HG03354 (cell line): ENCODE results near the gene CORO2A.
"Not testable (repeated sequence)": the region's sequence is repeated elsewhere in the genome, so short reads cannot be mapped to it uniquely, and the experiment has no call there.

Experiments
- ATAC-seq: cut with Tn5 transposase; IDR thresholded peaks from one replicate; pipeline ENCODE4 v1.9.1; 2021; ENCODE audit warnings: mild to moderate bottlenecking; ENCODE audit not compliant: unreplicated experiment, poor library complexity, severe bottlenecking

The CORO2A gene

GRCh38 chr9:98129451-98129881 lies 63.0 kb downstream of the CORO2A start:
- peak; percentile 83 for ATAC-seq

DNA sequence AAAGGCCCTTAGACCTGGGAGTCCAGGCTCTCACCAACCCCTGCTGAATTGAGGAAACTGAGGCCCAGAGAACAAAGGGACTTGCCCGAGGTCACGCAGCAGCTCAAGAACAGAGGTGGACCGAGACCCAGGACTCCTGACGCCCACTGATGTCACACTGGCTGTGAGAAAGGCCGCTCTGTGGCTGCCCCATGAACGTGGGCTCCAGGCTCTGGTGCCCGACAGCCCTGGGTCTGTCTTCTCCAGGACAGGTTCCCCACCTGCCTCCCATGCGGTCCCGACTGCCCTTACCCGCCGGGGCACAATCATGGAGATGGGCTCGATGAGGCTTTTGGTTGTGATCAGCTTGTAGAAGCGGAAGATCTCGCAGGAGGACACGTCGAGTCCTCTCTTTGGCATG lies 64.1 kb downstream of the CORO2A start:
- ATAC-seq: no peak

DNA sequence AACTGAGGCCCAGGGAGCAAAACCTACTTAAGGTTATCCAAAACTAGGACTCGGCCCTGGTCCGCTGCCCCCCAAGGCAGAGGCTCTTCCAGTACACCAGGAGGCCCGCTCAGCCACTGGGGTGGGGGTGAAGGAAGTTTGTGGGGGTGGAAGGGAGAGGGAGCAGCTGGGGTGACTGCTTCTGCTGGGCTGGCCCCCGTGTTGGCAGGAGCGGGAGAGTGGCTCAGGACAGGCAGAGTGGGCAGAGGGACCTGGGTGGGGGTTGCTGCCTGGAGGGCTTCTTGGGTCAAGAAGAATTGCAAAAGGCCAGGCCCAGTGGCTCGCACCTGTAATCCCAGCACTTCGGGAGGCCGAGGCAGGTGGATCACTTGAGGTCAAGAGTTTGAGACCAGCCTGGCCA lies 65.2 kb downstream of the CORO2A start:
- ATAC-seq: no peak

DNA sequence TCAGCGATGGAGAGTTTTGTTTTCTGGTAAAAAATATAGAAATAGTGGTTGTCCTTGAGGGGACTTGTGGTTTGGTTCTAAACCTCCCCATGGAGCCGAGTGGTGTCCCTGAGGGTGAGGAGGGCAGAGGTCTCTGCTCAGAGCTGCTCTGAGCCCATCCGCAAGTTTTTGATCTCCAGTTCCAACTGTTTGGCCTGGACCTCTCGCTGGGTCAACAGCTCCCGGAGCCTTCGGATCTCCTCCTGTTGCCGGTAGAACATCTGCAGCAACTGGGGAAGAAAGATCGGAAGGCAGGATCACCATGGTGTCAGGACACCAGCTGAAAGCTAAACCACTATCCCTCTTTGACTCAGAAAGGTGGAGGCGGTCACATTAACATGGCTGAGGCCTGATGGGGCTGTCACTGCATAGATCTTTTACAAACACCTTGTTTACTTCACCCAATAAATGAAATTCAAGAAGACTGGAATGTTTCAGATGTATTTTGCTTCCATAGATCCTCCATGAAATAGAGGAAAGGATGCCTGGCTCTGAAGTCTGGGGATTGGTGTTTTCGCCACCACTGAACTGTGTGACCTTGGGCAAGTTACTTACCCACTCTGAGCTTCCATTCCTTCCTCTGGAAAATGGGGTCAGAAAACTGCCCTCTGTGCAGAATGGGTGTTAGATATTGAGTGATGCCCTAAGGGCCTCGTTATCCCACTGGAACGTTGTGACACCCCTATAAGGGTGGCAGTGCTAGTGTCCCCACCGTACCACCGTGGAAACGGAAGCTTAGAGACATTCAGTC lies 67.6 kb downstream of the CORO2A start:
- no peak for ATAC-seq

- ATAC-seq: not testable (repeated sequence)
These were observed 68.3 kb downstream of the CORO2A start for GRCh38 chr9:98124091-98124490.

DNA sequence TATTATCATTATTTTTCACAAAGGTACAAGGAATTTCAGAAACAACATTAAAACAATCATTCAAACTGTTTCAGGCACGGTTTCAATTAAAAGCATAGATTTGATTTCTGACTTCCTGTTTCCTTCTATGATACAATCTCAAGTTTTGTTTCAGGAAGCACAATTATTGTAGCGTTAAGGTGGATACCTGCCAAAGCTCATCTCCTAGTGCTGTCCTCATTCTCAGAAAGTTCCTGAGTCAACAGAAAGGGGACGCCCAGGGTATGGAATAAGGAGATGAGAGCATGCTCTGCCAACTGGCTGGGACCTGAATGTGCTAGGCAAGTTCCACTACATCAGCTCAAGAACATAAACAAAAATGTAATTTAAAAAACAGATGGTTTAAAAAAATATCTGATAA lies 71.4 kb downstream of the CORO2A start:
- no peak for ATAC-seq

DNA sequence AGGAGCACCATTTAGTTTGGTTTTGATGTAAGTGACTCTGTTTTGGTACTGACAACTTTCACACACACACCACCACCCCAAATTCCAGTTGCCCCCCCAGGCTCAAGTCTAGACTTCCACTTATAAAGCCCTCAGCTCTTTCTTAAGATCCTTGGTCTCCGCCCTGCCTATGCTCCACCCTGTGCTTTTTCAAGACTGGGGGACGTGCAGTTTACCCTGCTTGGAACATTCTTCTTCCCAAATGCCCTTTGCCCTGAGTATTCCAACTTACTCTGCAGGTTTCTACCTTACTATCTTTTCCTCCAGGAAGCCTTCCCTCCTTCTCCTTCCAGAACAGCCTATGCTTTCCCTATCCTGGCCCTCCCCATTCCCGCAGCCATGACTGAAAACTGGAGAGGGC lies 72.0 kb downstream of the CORO2A start:
- no peak for ATAC-seq

DNA sequence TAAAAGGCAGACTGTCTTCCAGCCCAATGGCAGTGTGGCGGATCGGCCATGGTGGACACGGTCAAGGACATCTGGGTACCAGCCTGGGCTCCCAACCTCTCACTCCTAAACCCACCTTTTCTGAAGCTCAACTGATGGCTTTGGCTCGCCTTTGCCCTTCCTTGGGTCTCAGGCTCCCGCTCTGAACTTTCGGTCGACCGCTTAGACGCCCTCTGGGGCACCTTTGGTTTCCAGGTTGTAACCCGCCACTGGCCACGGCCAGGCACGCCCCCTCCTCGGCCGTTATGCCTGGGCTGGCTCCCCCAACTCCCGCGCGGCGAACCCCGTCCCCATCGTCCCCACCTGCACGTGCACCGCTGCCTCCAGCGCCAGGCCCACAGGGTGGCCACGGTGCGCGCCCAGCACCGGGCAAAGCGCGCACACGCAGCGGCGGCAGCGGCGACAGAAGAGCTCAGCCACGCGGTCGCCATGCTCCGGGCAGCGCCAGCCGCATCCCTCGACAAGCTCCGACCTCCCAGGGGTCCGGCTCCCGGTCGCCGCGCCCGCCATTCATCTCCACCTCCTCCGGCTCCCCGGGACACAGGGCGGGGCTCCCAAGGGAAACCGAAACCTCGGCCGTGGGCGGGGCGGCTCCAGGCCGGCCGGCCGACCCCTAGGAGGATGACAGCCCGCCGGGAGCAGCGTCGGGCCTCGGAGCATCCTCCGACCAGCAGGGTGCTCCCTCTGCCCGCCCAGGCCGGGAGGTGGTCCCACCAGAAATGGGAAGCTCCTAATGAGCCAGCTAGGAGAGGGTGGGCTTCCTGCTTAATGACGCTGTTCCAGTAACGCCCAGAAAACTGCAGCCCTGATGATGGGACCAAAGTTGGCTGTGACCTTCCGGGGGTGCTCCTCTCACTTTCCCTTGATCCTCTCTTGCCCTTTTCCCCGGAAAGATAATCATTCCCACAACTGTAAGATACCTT lies 73.5 kb downstream of the CORO2A start, which contains the start of gene TRIM14:
Gene TRIM14, minus strand, starts transcription at position 583 of the 962 bp plus-strand sequence. Its CDS starts 34 bp downstream, at position 549.
- peak; percentile 60 for ATAC-seq

DNA sequence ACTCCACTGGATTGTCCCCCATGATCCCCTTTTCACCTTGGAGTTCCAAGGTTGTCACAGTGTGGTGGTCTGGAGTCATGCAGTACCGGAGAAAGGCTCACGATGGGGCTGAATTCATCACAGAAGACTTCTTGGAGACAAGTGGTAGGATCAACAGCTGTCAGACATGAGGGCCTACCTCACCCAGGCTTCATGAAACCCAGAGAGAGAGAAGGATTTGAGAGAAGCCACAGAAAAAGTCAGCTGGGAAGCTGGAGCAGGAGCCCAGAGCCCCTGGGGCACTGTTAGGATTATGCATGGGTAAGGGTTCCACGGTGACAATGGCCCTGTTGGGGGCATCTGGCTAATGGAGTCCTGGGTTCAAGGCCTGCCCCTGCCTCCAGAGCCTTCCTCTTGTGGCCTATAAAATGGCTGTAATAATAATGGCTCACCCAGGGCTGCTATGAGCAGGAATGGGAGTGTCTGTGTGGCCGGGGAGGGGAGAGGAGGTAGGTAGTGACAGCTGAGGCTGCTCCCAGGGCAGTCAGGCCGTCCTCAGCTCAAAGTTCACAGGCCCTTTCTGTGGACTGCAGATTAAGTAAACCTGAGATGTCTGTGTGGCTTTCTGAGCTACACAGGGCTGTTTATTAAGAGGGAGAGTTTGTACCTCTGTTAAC lies 74.3 kb downstream of the CORO2A start:
- peak; percentile 51 for ATAC-seq

- ATAC-seq: not testable (repeated sequence)
These were observed 75.3 kb downstream of the CORO2A start for GRCh38 chr9:98117097-98117496.

DNA sequence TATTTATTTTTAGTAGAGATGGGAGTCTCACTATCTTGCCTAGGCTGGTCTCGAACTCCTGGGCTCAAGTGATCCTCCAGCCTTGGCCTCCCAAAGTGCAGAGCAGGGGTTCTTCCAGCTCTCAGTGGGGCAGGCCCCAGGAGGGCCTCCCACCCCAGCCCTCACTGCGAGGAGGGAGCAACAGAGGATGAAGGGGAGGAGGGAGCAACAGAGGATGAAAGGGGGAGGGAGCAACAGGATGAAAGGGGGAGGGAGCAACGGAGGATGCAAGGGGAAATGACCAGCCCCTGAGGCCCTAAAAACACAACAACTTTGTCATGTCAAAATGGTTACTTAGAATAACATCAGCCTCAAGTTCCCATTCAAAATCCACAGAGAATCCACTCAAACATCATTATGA lies 83.4 kb downstream of the CORO2A start:
- ATAC-seq: no peak

- ATAC-seq: peak; percentile 84
These were observed 83.9 kb downstream of the CORO2A start for GRCh38 chr9:98108531-98109031.

GRCh38 chr9:98107926-98108325 lies 84.5 kb downstream of the CORO2A start:
- no peak for ATAC-seq

- no peak for ATAC-seq
These were observed 87.4 kb downstream of the CORO2A start for GRCh38 chr9:98105006-98105405.

DNA sequence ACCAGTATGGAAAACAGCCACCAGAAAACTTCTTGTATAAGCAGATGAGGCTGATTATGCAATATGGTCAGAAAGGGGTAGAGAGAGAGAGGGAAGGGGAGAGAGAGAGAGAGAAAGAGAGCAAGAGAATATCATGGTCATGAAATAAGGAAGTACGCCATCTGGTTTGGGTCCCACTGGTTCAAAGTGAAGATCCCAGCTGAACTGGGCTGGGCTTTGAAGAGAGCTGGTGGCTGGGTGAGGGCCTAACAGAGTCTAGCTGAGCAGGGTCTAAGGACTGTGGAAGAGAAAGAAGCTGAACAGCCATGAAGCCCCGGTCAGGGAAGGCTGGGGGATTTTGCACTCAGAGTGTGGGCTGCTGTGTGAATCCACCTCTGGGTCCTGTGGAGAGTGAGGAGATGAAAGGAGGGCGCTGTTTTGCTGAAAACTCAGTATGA lies 88.0 kb downstream of the CORO2A start:
- no peak for ATAC-seq

DNA sequence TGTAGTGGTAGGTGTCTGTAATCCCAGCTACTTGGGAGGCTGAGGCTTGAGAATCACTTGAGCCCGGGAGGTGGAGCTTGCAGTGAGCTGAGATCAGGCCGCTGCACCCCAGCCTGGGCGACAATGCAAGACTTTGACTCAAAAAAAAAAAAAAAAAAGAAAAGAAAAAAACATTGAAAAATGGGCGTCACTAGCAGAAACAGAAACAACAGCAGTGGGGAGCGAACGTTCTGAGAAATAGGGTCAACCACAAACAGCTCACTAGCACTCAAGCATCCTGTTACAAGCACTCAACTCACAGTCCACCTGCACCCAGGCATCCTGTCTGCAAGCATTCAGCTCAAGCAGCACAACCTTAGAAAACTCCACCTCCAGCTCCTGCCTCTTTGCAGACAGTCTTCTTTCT lies 90.6 kb downstream of the CORO2A start:
- peak; percentile 99 for ATAC-seq

- no peak for ATAC-seq
These were observed 91.0 kb downstream of the CORO2A start for GRCh38 chr9:98101416-98101815.

GRCh38 chr9:98100456-98100855 lies 92.0 kb downstream of the CORO2A start:
- no peak for ATAC-seq

DNA sequence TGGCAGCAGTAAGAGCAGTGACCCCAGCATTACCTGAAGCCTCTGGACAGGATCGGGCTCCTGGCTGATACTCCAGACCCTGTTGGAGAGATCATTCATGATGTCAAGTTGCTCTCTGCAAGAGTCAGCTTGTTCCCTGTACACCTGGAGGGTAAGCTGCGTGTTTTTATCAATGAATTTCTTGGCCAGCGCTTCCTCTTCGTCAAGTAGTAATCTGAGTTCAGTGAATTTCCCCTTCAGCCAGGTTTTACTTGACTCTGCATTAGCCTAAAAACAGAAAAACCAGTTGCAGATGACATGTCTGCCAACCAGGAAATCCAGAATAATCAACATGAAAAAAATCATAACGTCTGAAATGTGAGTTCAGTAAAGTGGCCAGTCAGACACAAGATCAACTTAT lies 92.5 kb downstream of the CORO2A start:
- ATAC-seq: no peak

- ATAC-seq: no peak
These were observed 93.1 kb downstream of the CORO2A start for GRCh38 chr9:98099346-98099745.
